ENCODE results near the gene TRMT10C.
"Not testable (repeated sequence)": the region's sequence is repeated elsewhere in the genome, so short reads cannot be mapped to it uniquely, and the experiment has no call there.

TRMT10C gene

DNA sequence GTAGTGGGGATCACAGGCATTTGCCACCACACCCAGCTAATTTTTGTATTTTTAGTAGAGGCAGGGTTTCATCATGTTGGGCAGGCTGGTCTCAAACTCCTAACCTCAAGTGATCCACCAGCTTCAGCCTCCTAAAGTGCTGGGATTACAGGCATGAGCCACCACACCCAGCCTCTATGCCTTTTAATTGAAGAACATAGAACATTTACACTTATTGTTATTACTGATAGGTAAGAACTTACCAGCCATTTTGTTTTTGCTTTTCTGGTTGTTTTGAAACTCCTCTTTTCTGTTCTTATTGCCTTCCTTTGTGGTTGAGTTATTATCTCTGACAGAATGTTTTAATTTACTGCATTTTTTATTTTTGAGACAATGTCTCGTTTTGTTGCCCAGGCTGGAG is 41.5 kb downstream of the TRMT10C start:
- H2AFZ ChIP-seq (ENCODE audit: low read depth, low read length, severe bottlenecking): no peak overlapping the region
- no peak overlapping the region for H3K27ac ChIP-seq (ENCODE audit: low read depth, low read length)
- no peaks in the 10 kb centered on the region for H3K36me3 ChIP-seq (ENCODE audit: low read length)
- H3F3A ChIP-seq (ENCODE audit: insufficient read depth): peaks cover 9% of the 10 kb centered on the region; the same call in 1 of the 2 replicates
- no peaks in the 10 kb centered on the region for H3K9me2 ChIP-seq (replicated peaks; ENCODE audit: insufficient read depth, low read length)
- H3K79me2 ChIP-seq (ENCODE audit: insufficient read depth, low read length): no peaks in the 10 kb centered on the region
- no peaks in the 10 kb centered on the region for H4K20me1 ChIP-seq (ENCODE audit: low read depth, low read length)
- H3K4me3 ChIP-seq (ENCODE audit: insufficient read depth, low read length, poor library complexity, severe bottlenecking): no peak overlapping the region
- no peaks in the 10 kb centered on the region for H3K9me3 ChIP-seq (ENCODE audit: insufficient read depth, low read length)
- no peak for TF ChIP-seq EZH2phosphoT487 (conservative IDR thresholded peaks at IDR 0.05; ENCODE audit: low read length)
- TF ChIP-seq, protein P1, sequence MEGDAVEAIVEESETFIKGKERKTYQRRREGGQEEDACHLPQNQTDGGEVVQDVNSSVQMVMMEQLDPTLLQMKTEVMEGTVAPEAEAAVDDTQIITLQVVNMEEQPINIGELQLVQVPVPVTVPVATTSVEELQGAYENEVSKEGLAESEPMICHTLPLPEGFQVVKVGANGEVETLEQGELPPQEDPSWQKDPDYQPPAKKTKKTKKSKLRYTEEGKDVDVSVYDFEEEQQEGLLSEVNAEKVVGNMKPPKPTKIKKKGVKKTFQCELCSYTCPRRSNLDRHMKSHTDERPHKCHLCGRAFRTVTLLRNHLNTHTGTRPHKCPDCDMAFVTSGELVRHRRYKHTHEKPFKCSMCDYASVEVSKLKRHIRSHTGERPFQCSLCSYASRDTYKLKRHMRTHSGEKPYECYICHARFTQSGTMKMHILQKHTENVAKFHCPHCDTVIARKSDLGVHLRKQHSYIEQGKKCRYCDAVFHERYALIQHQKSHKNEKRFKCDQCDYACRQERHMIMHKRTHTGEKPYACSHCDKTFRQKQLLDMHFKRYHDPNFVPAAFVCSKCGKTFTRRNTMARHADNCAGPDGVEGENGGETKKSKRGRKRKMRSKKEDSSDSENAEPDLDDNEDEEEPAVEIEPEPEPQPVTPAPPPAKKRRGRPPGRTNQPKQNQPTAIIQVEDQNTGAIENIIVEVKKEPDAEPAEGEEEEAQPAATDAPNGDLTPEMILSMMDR (IDR thresholded peaks at IDR 0.05; ENCODE audit: insufficient read depth, low read length, poor library complexity, severe bottlenecking): no peak
- no peaks in the 10 kb centered on the region for H3K27me3 ChIP-seq (ENCODE audit: low read length)
- H3K4me2 ChIP-seq (ENCODE audit: low read depth, low read length, poor library complexity, severe bottlenecking): no peak overlapping the region
- no peak overlapping the region for H3K9ac ChIP-seq (ENCODE audit: low read length)

GRCh38 chr3:101605398-101605797 is 43.7 kb downstream of the TRMT10C start:
- not testable (repeated sequence) for H3K27me3 ChIP-seq (ENCODE audit: low read length); H3K4me2 ChIP-seq (ENCODE audit: low read depth, low read length, poor library complexity, severe bottlenecking); H3F3A ChIP-seq (ENCODE audit: insufficient read depth); H3K36me3 ChIP-seq (ENCODE audit: low read length); H2AFZ ChIP-seq (ENCODE audit: low read depth, low read length, severe bottlenecking); H3K79me2 ChIP-seq (ENCODE audit: insufficient read depth, low read length); H3K9me3 ChIP-seq (ENCODE audit: insufficient read depth, low read length); H3K9me2 ChIP-seq (replicated peaks; ENCODE audit: insufficient read depth, low read length); H3K9ac ChIP-seq (ENCODE audit: low read length); H4K20me1 ChIP-seq (ENCODE audit: low read depth, low read length); H3K27ac ChIP-seq (ENCODE audit: low read depth, low read length); H3K4me3 ChIP-seq (ENCODE audit: insufficient read depth, low read length, poor library complexity, severe bottlenecking)

DNA sequence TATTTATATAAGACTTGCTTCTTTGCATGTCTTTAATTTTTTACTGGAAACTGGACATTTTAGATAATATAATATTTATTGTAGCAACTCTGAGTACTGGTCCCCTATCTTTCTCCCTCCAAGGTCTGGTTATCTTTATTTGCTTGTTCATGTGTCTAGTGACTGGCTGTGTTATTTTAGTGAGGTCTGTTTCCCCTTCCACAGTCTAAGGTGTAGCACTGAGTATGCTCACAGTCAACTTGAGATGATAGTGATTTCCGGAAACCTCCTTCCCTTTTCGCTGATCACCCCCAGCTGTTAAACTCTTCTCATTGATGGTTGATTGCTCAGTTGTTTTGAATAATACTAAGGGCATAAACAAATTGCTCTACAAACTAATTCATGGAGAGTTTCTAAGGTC is 49.4 kb downstream of the TRMT10C start:
- peaks cover 2% of the 10 kb centered on the region; the same call in 1 of the 2 replicates for H3F3A ChIP-seq (ENCODE audit: insufficient read depth)
- H2AFZ ChIP-seq (ENCODE audit: low read depth, low read length, severe bottlenecking): no peak overlapping the region
- H3K79me2 ChIP-seq (ENCODE audit: insufficient read depth, low read length): no peaks in the 10 kb centered on the region
- H3K9ac ChIP-seq (ENCODE audit: low read length): no peak overlapping the region
- no peaks in the 10 kb centered on the region for H3K9me3 ChIP-seq (ENCODE audit: insufficient read depth, low read length)
- H3K27me3 ChIP-seq (ENCODE audit: low read length): no peaks in the 10 kb centered on the region
- no peaks in the 10 kb centered on the region for H4K20me1 ChIP-seq (ENCODE audit: low read depth, low read length)
- no peaks in the 10 kb centered on the region for H3K9me2 ChIP-seq (replicated peaks; ENCODE audit: insufficient read depth, low read length)
- TF ChIP-seq, protein P1 (IDR thresholded peaks at IDR 0.05; ENCODE audit: insufficient read depth, low read length, poor library complexity, severe bottlenecking): no peak
- TF ChIP-seq EZH2phosphoT487 (conservative IDR thresholded peaks at IDR 0.05; ENCODE audit: low read length): no peak
- H3K4me2 ChIP-seq (ENCODE audit: low read depth, low read length, poor library complexity, severe bottlenecking): no peak overlapping the region
- no peak overlapping the region for H3K4me3 ChIP-seq (ENCODE audit: insufficient read depth, low read length, poor library complexity, severe bottlenecking)
- H3K36me3 ChIP-seq (ENCODE audit: low read length): no peaks in the 10 kb centered on the region
- no peak overlapping the region for H3K27ac ChIP-seq (ENCODE audit: low read depth, low read length)

DNA sequence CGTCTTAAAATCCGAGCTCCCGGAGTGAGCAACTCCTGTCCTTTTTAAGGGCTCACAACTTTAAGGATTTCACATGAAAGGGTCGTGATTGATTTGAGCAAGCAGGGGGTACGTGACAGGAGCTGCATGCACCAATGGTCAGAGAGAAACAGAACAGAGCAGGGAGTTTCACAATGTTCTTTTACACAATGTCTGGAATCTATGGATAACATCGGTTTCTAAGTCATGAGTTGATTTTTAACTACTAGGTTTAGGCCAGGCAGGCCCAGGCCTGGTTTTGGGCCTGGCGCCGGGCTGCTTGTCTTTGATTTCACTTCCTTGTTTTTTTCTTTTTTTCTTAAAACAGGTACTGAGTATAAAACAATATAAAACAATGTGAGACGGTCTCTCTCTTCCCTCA is 51.3 kb downstream of the TRMT10C start:
- H3K9me3 ChIP-seq (ENCODE audit: insufficient read depth, low read length); H3K27me3 ChIP-seq (ENCODE audit: low read length); H4K20me1 ChIP-seq (ENCODE audit: low read depth, low read length); H3K36me3 ChIP-seq (ENCODE audit: low read length); H3K9me2 ChIP-seq (replicated peaks; ENCODE audit: insufficient read depth, low read length); H3K4me3 ChIP-seq (ENCODE audit: insufficient read depth, low read length, poor library complexity, severe bottlenecking); H3F3A ChIP-seq (ENCODE audit: insufficient read depth); H3K79me2 ChIP-seq (ENCODE audit: insufficient read depth, low read length): not testable (repeated sequence)
- peak overlapping the region; percentile 35 for H3K9ac ChIP-seq (ENCODE audit: low read length)
- H2AFZ ChIP-seq (ENCODE audit: low read depth, low read length, severe bottlenecking): peak overlapping the region; percentile 85
- peak overlapping the region; percentile 38 for H3K4me2 ChIP-seq (ENCODE audit: low read depth, low read length, poor library complexity, severe bottlenecking)
- peak overlapping the region; percentile 66 for H3K27ac ChIP-seq (ENCODE audit: low read depth, low read length)
